ENCODE data around the gene DPP10.

DNA sequence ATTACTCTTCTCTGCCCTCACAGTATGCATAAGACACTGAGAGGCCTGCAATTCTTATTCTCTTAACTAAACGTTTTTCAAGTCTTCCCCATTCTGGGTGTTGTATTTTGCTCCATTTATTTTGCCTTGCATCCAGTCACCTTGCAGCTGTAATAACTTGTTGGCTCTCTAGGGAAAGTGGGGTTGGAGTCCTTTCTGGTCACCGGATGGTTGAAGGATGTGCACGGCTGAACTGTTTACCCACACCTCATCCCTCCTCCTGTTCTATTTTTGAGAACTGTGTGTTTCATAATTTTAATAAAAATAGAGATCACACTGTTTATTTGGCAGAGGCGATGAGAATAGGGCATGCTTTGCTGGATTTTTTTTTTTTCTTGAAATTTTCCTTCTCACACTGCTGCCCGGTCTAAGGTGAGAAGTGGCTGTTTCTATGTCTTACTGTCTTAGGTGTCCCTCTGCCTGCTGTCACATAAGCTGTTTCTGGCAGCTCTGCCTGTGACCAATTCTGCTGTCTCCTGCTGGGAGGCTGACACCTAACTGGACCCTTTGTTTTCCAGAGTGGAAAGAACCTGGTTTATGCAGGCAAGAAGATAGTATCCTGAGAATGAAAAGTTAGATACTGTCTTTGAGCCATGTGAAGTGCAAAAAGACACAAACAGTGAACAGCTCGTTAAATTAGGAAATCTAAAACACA is 342.6 kb downstream of the DPP10 start:
- TF ChIP-seq CTCF (IDR thresholded peaks at IDR 0.05; ENCODE audit: low read length) (no peak), EZH2 (IDR thresholded peaks at IDR 0.05; ENCODE audit: borderline replicate concordance, low read length) (no peak)

Measured in OCI-LY1 (cell line).